ENCODE results near the gene COL21A1.
"Not testable (repeated sequence)": the region's sequence is repeated elsewhere in the genome, so short reads cannot be mapped to it uniquely, and the experiment has no call there.

Gene COL21A1

GRCh38 chr6:56246881-56247653 is at the start of gene COL21A1:
COL21A1 (minus strand) TSS chr6:56247580; CDS start chr6:56182618, 64,962 bp downstream.
- DNase-seq (ENCODE audit: low spot score), result no peak

- no peak for DNase-seq (ENCODE audit: low spot score)
Measured at GRCh38 chr6:56293781-56294180, 46.4 kb upstream of the COL21A1 start.

DNA sequence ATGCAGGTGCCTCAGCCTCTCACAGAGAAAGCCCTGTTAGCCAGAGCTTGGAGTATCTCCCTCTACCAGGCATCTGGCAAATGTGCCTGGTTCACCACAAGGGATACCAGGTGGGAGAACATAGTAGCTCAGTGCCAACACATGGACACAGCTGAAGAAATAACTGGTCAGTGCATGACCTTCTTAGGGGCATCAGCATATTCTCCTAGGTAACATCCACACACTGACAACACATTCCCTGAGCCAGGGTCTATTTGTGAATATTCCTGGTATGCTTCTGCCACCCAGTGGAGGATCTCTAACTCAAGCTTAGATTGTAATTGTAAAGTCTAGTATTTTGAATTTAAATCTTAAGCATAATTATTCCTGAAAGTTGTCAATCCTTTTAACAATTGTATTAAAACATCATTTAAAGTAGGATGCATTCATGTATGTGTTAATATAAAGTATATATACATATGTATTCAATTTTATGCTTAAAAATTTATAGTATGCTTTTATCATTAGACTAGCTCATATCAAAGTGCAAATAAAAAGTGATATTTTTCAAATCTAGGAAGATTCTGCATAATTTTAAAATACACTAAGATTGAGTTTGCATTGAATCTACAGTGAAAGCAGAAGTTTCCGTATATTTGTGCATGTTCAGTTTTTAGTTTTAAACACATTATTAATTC is 45.3 kb upstream of the COL21A1 start:
- peak; percentile 49 for DNase-seq (ENCODE audit: low spot score)

GRCh38 chr6:56291302-56291917 is 44.0 kb upstream of the COL21A1 start:
- no peak for DNase-seq (ENCODE audit: low spot score)

GRCh38 chr6:56289721-56290120 is 42.3 kb upstream of the COL21A1 start:
- DNase-seq (ENCODE audit: low spot score), result no peak

GRCh38 chr6:56288347-56288746 is 41.0 kb upstream of the COL21A1 start:
- DNase-seq (ENCODE audit: low spot score), result peak; percentile 7

DNA sequence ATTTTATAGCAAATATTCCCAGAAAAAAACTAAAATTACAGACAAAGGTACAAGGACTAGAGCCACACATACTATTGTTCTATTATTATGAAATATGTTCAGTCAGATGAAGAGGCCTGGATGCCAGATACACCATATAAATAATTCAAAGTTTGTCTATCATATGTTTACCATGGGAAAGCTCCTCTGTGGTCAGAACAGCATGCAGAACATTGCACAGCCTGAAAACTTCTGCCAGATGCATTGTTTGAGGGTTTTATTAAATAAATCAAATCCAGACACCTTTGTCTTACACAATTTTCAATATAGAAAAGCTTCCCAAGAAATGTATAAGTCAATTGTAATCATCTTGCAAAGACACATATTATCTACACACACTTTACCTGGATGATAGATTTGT is 35.0 kb upstream of the COL21A1 start:
- DNase-seq (ENCODE audit: low spot score), result no peak

- DNase-seq (ENCODE audit: low spot score), result no peak
Measured at GRCh38 chr6:56280126-56280525, 32.7 kb upstream of the COL21A1 start.

- peak; percentile 14 for DNase-seq (ENCODE audit: low spot score)
Measured at GRCh38 chr6:56279331-56280080, 32.1 kb upstream of the COL21A1 start.

- no peak for DNase-seq (ENCODE audit: low spot score)
Measured at GRCh38 chr6:56278171-56278591, 30.8 kb upstream of the COL21A1 start.

DNA sequence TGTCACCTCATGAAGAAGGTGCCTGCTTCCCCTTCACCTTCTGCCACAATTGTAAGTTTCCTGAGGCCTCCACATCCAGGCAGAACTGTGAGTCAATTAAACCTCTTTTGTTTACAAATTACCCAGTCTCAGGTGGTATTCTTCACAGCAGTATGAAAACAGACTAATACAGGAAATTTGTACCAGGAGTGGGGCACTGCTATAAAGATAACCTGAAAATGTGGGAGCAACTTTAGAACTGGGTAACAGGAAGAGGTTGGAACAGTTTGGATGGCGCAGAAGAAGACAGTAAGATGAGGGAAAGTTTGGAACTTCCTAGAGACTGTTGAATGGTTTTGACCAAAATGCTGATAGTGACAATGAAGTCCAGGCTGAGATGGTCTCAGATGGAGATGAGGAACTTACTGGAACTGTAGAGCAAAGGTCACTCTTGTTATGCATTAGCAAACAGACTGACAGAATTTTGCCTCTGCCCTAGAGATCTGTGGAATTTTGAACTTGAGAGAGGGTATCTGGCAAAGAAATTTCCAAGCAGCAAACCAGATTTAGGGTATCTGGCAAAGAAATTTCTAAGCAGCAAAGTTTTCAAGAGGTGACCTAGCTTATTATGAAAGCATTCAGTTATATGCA is 23.5 kb upstream of the COL21A1 start:
- no peak for DNase-seq (ENCODE audit: low spot score)

DNA sequence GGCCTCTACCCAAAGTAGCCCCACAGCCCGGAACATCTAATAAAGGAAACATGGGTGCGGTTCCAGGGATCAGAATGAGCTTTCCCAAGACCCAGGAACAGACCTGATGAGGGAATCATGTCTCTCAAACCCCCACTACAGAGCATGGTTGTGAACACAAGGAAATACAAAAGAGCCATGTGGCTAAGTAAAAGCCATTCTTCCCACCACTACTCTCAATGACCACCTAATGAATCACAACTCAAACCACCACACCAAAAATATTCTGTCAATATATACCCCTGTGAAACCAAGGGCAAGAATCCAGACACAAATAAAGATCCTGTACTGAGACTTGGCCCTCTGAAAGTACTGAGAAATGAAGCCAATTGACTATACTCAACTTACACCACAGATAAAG is 20.9 kb upstream of the COL21A1 start:
- DNase-seq (ENCODE audit: low spot score), result no peak

- DNase-seq (ENCODE audit: low spot score), result no peak
Measured at GRCh38 chr6:56266011-56266410, 18.6 kb upstream of the COL21A1 start.

GRCh38 chr6:56263596-56264315 is 16.4 kb upstream of the COL21A1 start:
- no peak for DNase-seq (ENCODE audit: low spot score)

DNA sequence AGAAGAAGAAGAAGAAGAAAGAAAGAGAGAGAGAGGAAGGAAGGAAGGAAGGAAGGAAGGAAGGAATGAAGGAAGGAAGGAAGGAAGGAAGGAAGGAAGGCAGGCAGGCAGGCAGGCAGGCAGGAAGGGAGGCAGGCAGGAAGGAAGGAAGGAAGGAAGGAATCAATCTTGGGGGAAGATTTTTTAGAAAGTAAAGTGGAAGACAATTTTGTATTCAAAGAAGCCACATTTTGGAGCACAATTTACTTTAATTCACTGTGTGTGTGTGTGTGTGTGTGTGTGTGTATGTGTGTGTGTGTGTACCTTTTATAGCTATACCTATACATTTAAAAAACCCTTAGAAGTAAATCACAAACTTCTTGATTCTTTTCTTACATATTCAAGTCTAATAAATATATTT is 13.2 kb upstream of the COL21A1 start:
- DNase-seq (ENCODE audit: low spot score), result not testable (repeated sequence)

- DNase-seq (ENCODE audit: low spot score), result peak; percentile 2
Measured at GRCh38 chr6:56259234-56260077, 12.1 kb upstream of the COL21A1 start.

- DNase-seq (ENCODE audit: low spot score), result no peak
Measured at GRCh38 chr6:56255349-56255748, 8.0 kb upstream of the COL21A1 start.

GRCh38 chr6:56250266-56250665 is 2.9 kb upstream of the COL21A1 start:
- no peak for DNase-seq (ENCODE audit: low spot score)

DNA sequence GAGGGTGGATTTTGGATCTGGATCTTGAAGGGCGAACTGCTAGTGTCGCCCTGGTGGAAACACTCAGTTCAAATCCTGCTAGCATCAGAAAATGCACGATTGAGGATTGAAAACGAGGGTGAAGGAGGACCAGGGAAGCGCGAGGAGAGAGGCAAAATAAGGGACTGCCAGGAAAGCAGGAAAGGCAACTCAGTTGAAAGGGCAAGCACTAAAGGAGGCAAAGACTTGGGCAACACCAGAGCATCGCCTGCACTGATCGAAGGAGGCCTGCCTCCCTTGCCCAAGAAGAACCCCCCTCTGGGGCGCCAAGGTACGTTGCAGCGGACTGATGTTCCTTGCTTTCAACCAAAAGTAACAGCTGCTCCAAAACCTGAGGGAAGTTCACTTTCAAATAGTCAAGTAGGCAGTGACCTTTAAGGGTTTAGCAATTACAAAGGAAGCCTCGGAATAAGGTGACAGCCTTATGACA is 308 bp upstream of the COL21A1 start:
- no peak for DNase-seq (ENCODE audit: low spot score)

GRCh38 chr6:56246541-56246880 is 869 bp downstream of the COL21A1 start:
- no peak for DNase-seq (ENCODE audit: low spot score)
